SK-N-SH (cell line): Measurements from ENCODE around the gene CTTN. TPM values are rescaled to one million over a fixed set of nuclear protein-coding genes. Genes with fewer than 3 reads are reported as not detected.

ENCODE experiments used
- CTCF ChIA-PET: fragments of 300-600, 350-600 bp; formaldehyde crosslinking; extraction: SDS; loops from one replicate; lab custom pipeline; 2021; lab: Yijun Ruan, JAX
- POLR2A ChIA-PET: fragments of 350-600 bp; sonication (Branson Sonifier 250); formaldehyde crosslinking; extraction: SDS; loops from one replicate; lab custom pipeline; 2020; ENCODE audit warnings: antibody characterized with exemption, inconsistent platforms; lab: Yijun Ruan, JAX
- DNase-seq: peaks from one replicate; pipeline ENCODE4 v3.0.0; 2012
- H2AFZ ChIP-seq: fragments of 200-600 bp; sonication (generic); 2 replicates; pipeline ENCODE4 v1.8.1; 2016; ENCODE audit warnings: antibody characterized with exemption, mild to moderate bottlenecking, low read depth
- H3F3A ChIP-seq: fragments of 200-600 bp; sonication (generic); replicated peaks from 2 replicates; pipeline ENCODE3; 2016; ENCODE audit warnings: antibody characterized with exemption, mild to moderate bottlenecking; ENCODE audit not compliant: insufficient read depth
- H3K27ac ChIP-seq, 2 experiments: fragments of 200-500 bp in 1 of 2; fragments of 200-600 bp in 1 of 2; sonication (Bioruptor generic) in 1 of 2; sonication (generic), shearing (Covaris generic) in 1 of 2; 2 replicates each; pipeline versions ENCODE4 v1.5.1 to v1.6.1; 2014 to 2016; ENCODE audit warnings: low read depth in 2 of 2, inconsistent platforms in 1 of 2, low read length in 1 of 2, mild to moderate bottlenecking in 1 of 2, mixed read lengths in 1 of 2
- H3K27me3 ChIP-seq: fragments of 200-600 bp; sonication (generic), shearing (Covaris generic); 2 replicates; pipeline ENCODE4 v1.6.1; 2016; ENCODE audit warnings: mixed run types; ENCODE audit not compliant: insufficient read depth
- H3K36me3 ChIP-seq, 2 experiments: fragments of 200-500 bp in 1 of 2; fragments of 200-600 bp in 1 of 2; sonication (Bioruptor generic) in 1 of 2; sonication (generic) in 1 of 2; replicated peaks in 1 of 2; 2 replicates each; pipeline versions ENCODE3 to v1.5.1; 2014 to 2016; ENCODE audit warnings: low read length in 1 of 2, mild to moderate bottlenecking in 1 of 2; ENCODE audit not compliant: insufficient read depth in 2 of 2, control insufficient read depth in 1 of 2
- H3K4me1 ChIP-seq, 2 experiments: fragments of 200-500 bp in 1 of 2; fragments of 200-600 bp in 1 of 2; sonication (Bioruptor generic) in 1 of 2; sonication (generic), shearing (Covaris generic) in 1 of 2; 2 replicates each; pipeline versions ENCODE4 v1.5.1 to v1.6.1; 2014 to 2016; ENCODE audit warnings: low read depth in 1 of 2, low read length in 1 of 2, mixed run types in 1 of 2; ENCODE audit not compliant: insufficient read depth in 2 of 2, control insufficient read depth in 1 of 2
- H3K4me2 ChIP-seq: fragments of 200-600 bp; sonication (generic), shearing (Covaris generic); 2 replicates; pipeline ENCODE4 v1.6.1; 2017; ENCODE audit warnings: mixed run types
- H3K4me3 ChIP-seq, 2 experiments: fragments of 200-500 bp in 1 of 2; fragments of 200-600 bp in 1 of 2; sonication (Bioruptor generic) in 1 of 2; sonication (generic), shearing (Covaris generic) in 1 of 2; 2 replicates each; pipeline versions ENCODE4 v1.5.1 to v1.8.1; 2014 to 2016; ENCODE audit warnings: low read depth in 2 of 2, inconsistent platforms in 1 of 2, low read length in 1 of 2, mild to moderate bottlenecking in 1 of 2, mixed read lengths in 1 of 2, moderate library complexity in 1 of 2
- H3K79me2 ChIP-seq: fragments of 200-600 bp; sonication (generic); 2 replicates; pipeline ENCODE4 v1.8.1; 2017; ENCODE audit warnings: mild to moderate bottlenecking; ENCODE audit not compliant: insufficient read depth
- H3K9ac ChIP-seq: fragments of 200-600 bp; sonication (generic); 2 replicates; pipeline ENCODE4 v1.6.1; 2017; ENCODE audit warnings: mixed run types
- H3K9me2 ChIP-seq: fragments of 200-600 bp; sonication (generic); 2 replicates; pipeline ENCODE4 v1.6.1; 2017; ENCODE audit warnings: mixed run types
- H3K9me3 ChIP-seq: fragments of 200-600 bp; sonication (generic); 2 replicates; pipeline ENCODE4 v1.6.1; 2017; ENCODE audit warnings: mixed run types, mild to moderate bottlenecking, moderate library complexity
- H4K20me1 ChIP-seq: fragments of 200-600 bp; sonication (generic); 2 replicates; pipeline ENCODE4 v1.6.1; 2017; ENCODE audit warnings: mild to moderate bottlenecking, mixed run types; ENCODE audit not compliant: insufficient read depth
- CHD2 ChIP-seq: fragments of 150-350 bp; IDR thresholded peaks from 2 replicates; pipeline ENCODE4 v1.6.1; 2018; ENCODE audit warnings: low read length; ENCODE audit not compliant: partially characterized antibody
- ELF1 ChIP-seq: IDR thresholded peaks from 2 replicates; pipeline ENCODE4 v1.4.0; 2012
- EP300 ChIP-seq, 2 experiments: IDR thresholded peaks; 2 replicates each; pipeline versions ENCODE4 v1.4.0 to v1.6.1; 2012; ENCODE audit warnings: borderline replicate concordance in 1 of 2, low read depth in 1 of 2, low read length in 1 of 2
- FOSL2 ChIP-seq: IDR thresholded peaks from 2 replicates; pipeline ENCODE4 v1.4.0; 2012; ENCODE audit warnings: low read depth, mild to moderate bottlenecking, moderate library complexity, borderline replicate concordance
- GABPA ChIP-seq: IDR thresholded peaks from 2 replicates; pipeline ENCODE4 v1.4.0; 2012; ENCODE audit warnings: low read depth, mild to moderate bottlenecking
- MEF2A ChIP-seq: IDR thresholded peaks from 2 replicates; pipeline ENCODE4 v1.4.0; 2012; ENCODE audit warnings: low read depth, borderline replicate concordance
- MXI1 ChIP-seq: IDR thresholded peaks from 2 replicates; pipeline ENCODE4 v1.6.1; 2012; ENCODE audit warnings: mild to moderate bottlenecking, low read depth, low read length, improper control_type of control experiment
- NRF1 ChIP-seq: IDR thresholded peaks from 2 replicates; pipeline ENCODE4 v1.6.1; 2012; ENCODE audit warnings: low read depth, mild to moderate bottlenecking, low read length
- POLR2AphosphoS5 ChIP-seq: IDR thresholded peaks from 2 replicates; pipeline ENCODE4 v1.6.1; 2012; ENCODE audit warnings: low read depth, low read length
- RAD21 ChIP-seq: IDR thresholded peaks from 2 replicates; pipeline ENCODE4 v1.6.1; 2012; ENCODE audit warnings: mild to moderate bottlenecking, low read length
- RCOR1 ChIP-seq: fragments of 150-350 bp; IDR thresholded peaks from 2 replicates; pipeline ENCODE4 v1.6.1; 2017; ENCODE audit warnings: antibody characterized with exemption, low read length
- RXRA ChIP-seq: IDR thresholded peaks from 2 replicates; pipeline ENCODE4 v1.4.0; 2012; ENCODE audit warnings: low read depth, mild to moderate bottlenecking, borderline replicate concordance
- SIN3A ChIP-seq: IDR thresholded peaks from 2 replicates; pipeline ENCODE4 v1.6.1; 2012; ENCODE audit warnings: low read depth, mild to moderate bottlenecking, low read length, moderate library complexity, borderline replicate concordance
- SMC3 ChIP-seq: IDR thresholded peaks from 2 replicates; pipeline ENCODE4 v1.6.1; 2012; ENCODE audit warnings: low read depth, low read length, improper control_type of control experiment
- TAF1 ChIP-seq: IDR thresholded peaks from 2 replicates; pipeline ENCODE4 v1.6.1; 2012; ENCODE audit warnings: low read depth, mild to moderate bottlenecking, low read length, moderate library complexity, borderline replicate concordance
- WGBS: methylation state at CpG from one replicate; pipeline ENCODE4 v1.1.6; 2017; ENCODE audit warnings: low lambda C conversion rate; 5-methylcytosine and 5-hydroxymethylcytosine counted together
- polyA plus RNA-seq, 3 experiments: library from polyadenylated mRNA; depleted of rRNA; stranded (reverse); fragments of >200 nt; gene quantifications; 2 replicates each; pipeline ENCODE4 v1.2.3, GENCODE V29; 2012
- TF ChIP-seq, protein P1 (sequence below): fragments of 150-350 bp; IDR thresholded peaks from 2 replicates; pipeline ENCODE4 v1.6.1; 2017; ENCODE audit warnings: antibody characterized with exemption, low read length, low read depth, borderline replicate concordance
- TF ChIP-seq, protein P2 (sequence below): IDR thresholded peaks from 2 replicates; pipeline ENCODE4 v1.4.0; 2012; ENCODE audit warnings: low read depth, borderline replicate concordance
- TF ChIP-seq, protein P3 (sequence below): IDR thresholded peaks from 2 replicates; pipeline ENCODE4 v1.6.1; 2012; ENCODE audit warnings: mild to moderate bottlenecking, low read depth, low read length, moderate library complexity
- TF ChIP-seq, protein P4 (sequence below): IDR thresholded peaks from 2 replicates; pipeline ENCODE4 v1.4.0; 2012; ENCODE audit warnings: low read depth, borderline replicate concordance
- TF ChIP-seq, protein P5 (sequence below): IDR thresholded peaks from 2 replicates; pipeline ENCODE4 v1.4.0; 2012; ENCODE audit warnings: low read depth
- TF ChIP-seq, protein P6 (sequence below): fragments of 200-600 bp; sonication (generic); IDR thresholded peaks from 2 replicates; pipeline ENCODE4 v1.6.1; 2017; ENCODE audit warnings: antibody characterized with exemption, mild to moderate bottlenecking, moderate library complexity

CTTN gene
- polyA plus RNA-seq, 1 of the 3 experiments (the other 2 are of a cell fraction) = 243 TPM

DNA sequence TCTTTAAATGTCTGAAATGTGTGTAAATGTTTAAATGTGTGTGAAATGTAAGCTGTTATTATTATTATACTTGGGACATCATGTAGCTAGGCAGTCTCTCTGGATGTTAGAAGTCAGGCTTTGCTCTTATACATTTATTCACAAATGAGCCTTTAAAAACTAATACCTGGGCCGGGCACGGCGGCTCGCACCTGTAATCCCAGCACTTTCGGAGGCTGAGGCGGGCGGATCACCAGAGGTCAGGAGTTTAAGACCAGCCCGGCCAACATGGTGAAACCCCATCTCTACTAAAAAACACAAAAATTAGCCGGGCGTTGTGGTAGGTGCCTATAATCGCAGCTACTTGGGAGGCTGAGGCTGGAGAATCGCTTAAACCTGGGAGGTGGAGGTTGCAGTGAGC lies 21.7 kb upstream of the CTTN start (continued):
- TF ChIP-seq FOSL2 (no peak), POLR2AphosphoS5 (no peak), EP300 (IDR thresholded peaks at IDR 0.05; ENCODE audit: borderline replicate concordance in 1 of 2, low read depth in 1 of 2, low read length in 1 of 2) (no peak), ELF1 (no peak), SMC3 (no peak), CHD2 (no peak)

DNA sequence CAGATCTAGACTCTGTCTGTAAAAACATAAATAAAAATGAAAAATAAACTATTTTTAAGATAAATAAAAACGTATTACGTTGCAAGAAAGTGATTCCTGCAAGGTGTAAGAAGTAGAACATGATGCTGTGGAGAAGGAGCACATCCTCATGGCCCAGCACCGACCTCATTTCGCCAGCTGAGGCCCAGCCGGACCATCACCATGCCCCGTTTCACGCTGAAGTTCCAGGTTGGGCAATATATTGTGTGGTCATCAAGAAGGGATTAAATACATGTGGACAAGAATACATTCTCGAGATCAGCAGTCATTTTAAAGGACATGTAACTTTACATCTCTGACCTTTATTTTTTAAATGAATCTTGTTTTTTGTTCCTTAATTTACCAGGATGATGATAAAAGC lies 20.7 kb upstream of the CTTN start:
- TF ChIP-seq, protein P1, sequence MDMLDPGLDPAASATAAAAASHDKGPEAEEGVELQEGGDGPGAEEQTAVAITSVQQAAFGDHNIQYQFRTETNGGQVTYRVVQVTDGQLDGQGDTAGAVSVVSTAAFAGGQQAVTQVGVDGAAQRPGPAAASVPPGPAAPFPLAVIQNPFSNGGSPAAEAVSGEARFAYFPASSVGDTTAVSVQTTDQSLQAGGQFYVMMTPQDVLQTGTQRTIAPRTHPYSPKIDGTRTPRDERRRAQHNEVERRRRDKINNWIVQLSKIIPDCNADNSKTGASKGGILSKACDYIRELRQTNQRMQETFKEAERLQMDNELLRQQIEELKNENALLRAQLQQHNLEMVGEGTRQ = no peak
- no peak for TF ChIP-seq RAD21
- TF ChIP-seq MEF2A = no peak
- no peak for TF ChIP-seq RCOR1
- TF ChIP-seq, protein P2, sequence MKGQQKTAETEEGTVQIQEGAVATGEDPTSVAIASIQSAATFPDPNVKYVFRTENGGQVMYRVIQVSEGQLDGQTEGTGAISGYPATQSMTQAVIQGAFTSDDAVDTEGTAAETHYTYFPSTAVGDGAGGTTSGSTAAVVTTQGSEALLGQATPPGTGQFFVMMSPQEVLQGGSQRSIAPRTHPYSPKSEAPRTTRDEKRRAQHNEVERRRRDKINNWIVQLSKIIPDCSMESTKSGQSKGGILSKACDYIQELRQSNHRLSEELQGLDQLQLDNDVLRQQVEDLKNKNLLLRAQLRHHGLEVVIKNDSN = no peak
- no peak for TF ChIP-seq MXI1
- no peak for TF ChIP-seq SIN3A
- no peak for TF ChIP-seq RXRA
- no peak for TF ChIP-seq FOSL2
- TF ChIP-seq GABPA = no peak
- TF ChIP-seq, protein P3, sequence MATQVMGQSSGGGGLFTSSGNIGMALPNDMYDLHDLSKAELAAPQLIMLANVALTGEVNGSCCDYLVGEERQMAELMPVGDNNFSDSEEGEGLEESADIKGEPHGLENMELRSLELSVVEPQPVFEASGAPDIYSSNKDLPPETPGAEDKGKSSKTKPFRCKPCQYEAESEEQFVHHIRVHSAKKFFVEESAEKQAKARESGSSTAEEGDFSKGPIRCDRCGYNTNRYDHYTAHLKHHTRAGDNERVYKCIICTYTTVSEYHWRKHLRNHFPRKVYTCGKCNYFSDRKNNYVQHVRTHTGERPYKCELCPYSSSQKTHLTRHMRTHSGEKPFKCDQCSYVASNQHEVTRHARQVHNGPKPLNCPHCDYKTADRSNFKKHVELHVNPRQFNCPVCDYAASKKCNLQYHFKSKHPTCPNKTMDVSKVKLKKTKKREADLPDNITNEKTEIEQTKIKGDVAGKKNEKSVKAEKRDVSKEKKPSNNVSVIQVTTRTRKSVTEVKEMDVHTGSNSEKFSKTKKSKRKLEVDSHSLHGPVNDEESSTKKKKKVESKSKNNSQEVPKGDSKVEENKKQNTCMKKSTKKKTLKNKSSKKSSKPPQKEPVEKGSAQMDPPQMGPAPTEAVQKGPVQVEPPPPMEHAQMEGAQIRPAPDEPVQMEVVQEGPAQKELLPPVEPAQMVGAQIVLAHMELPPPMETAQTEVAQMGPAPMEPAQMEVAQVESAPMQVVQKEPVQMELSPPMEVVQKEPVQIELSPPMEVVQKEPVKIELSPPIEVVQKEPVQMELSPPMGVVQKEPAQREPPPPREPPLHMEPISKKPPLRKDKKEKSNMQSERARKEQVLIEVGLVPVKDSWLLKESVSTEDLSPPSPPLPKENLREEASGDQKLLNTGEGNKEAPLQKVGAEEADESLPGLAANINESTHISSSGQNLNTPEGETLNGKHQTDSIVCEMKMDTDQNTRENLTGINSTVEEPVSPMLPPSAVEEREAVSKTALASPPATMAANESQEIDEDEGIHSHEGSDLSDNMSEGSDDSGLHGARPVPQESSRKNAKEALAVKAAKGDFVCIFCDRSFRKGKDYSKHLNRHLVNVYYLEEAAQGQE = no peak
- TF ChIP-seq CHD2 = no peak
- TF ChIP-seq, protein P4, sequence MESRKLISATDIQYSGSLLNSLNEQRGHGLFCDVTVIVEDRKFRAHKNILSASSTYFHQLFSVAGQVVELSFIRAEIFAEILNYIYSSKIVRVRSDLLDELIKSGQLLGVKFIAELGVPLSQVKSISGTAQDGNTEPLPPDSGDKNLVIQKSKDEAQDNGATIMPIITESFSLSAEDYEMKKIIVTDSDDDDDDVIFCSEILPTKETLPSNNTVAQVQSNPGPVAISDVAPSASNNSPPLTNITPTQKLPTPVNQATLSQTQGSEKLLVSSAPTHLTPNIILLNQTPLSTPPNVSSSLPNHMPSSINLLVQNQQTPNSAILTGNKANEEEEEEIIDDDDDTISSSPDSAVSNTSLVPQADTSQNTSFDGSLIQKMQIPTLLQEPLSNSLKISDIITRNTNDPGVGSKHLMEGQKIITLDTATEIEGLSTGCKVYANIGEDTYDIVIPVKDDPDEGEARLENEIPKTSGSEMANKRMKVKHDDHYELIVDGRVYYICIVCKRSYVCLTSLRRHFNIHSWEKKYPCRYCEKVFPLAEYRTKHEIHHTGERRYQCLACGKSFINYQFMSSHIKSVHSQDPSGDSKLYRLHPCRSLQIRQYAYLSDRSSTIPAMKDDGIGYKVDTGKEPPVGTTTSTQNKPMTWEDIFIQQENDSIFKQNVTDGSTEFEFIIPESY = no peak
- no peak for TF ChIP-seq NRF1
- TF ChIP-seq, protein P5, sequence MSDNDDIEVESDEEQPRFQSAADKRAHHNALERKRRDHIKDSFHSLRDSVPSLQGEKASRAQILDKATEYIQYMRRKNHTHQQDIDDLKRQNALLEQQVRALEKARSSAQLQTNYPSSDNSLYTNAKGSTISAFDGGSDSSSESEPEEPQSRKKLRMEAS = no peak
- TF ChIP-seq, protein P6, sequence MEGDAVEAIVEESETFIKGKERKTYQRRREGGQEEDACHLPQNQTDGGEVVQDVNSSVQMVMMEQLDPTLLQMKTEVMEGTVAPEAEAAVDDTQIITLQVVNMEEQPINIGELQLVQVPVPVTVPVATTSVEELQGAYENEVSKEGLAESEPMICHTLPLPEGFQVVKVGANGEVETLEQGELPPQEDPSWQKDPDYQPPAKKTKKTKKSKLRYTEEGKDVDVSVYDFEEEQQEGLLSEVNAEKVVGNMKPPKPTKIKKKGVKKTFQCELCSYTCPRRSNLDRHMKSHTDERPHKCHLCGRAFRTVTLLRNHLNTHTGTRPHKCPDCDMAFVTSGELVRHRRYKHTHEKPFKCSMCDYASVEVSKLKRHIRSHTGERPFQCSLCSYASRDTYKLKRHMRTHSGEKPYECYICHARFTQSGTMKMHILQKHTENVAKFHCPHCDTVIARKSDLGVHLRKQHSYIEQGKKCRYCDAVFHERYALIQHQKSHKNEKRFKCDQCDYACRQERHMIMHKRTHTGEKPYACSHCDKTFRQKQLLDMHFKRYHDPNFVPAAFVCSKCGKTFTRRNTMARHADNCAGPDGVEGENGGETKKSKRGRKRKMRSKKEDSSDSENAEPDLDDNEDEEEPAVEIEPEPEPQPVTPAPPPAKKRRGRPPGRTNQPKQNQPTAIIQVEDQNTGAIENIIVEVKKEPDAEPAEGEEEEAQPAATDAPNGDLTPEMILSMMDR = no peak
- no peak for TF ChIP-seq TAF1
- TF ChIP-seq EP300 (IDR thresholded peaks at IDR 0.05; ENCODE audit: borderline replicate concordance in 1 of 2, low read depth in 1 of 2, low read length in 1 of 2) = no peak
- Histone ChIP-seq H3K9me2 (no peaks in the 10 kb centered on the region), H3K4me3 (no peak overlapping the region), H3K9me3 (no peaks in the 10 kb centered on the region), H3K4me2 (no peak overlapping the region), H3K4me1 (0 out of 4 replicates have a peak, but pooled peaks cover 0 to 7% of the 10 kb centered on the region in 2 experiments), H3K79me2 (no peaks in the 10 kb centered on the region), H3K27me3 (no peaks in the 10 kb centered on the region), H3K36me3 (peaks cover 35 to 44% of the 10 kb centered on the region in 2 experiments), H3K9ac (no peak overlapping the region), H2AFZ (no peak overlapping the region), H3F3A (no peaks in the 10 kb centered on the region), H4K20me1 (no peaks in the 10 kb centered on the region), H3K27ac (no peak overlapping the region)
- POLR2A ChIA-PET = no interaction called here
- no peak for DNase-seq
- WGBS = 94% methylated on average over 8 of the region's 8 CpGs
- CTCF ChIA-PET = no interaction called here
